ENCODE data around the gene MINDY3. TPM values are rescaled to one million over a fixed set of nuclear protein-coding genes. Genes with fewer than 3 reads are reported as not detected.

The MINDY3 gene
- total RNA-seq, 1 experiment from 2014 or later = 11.3 TPM

DNA sequence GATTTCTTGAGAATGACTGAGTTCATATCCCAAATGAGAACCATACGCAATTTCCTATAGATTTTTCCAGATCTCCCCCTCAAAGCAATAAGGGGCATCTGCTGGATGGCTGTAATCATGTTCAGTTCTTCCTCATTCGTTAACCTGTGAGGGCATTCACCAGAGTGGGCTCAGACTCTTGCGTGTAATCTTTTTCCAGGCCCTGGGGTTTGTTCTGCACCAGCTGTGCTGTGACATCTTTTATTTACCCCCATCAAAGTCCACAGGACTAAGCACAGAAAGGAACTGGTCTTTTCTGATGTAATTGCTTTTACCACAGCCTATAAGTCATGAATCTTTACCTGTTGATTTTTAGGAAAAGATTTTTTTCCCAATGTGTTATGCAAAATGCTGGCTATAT is 112.7 kb downstream of the MINDY3 start (continued):
- TF ChIP-seq, protein P1, sequence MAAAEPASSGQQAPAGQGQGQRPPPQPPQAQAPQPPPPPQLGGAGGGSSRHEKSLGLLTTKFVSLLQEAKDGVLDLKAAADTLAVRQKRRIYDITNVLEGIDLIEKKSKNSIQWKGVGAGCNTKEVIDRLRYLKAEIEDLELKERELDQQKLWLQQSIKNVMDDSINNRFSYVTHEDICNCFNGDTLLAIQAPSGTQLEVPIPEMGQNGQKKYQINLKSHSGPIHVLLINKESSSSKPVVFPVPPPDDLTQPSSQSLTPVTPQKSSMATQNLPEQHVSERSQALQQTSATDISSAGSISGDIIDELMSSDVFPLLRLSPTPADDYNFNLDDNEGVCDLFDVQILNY (CRISPR knock-in tag; IDR thresholded peaks at IDR 0.05) = no peak
- TF ChIP-seq ZNF263 (CRISPR knock-in tag; IDR thresholded peaks at IDR 0.05; ENCODE audit: low read depth) (no peak), SMAD4 (CRISPR knock-in tag; IDR thresholded peaks at IDR 0.05) (no peak), MYBL2 (CRISPR knock-in tag; IDR thresholded peaks at IDR 0.05) (no peak), FOXJ3 (CRISPR knock-in tag; IDR thresholded peaks at IDR 0.05; ENCODE audit: borderline replicate concordance) (no peak), ZNF416 (CRISPR knock-in tag; IDR thresholded peaks at IDR 0.05) (no peak)
- TF ChIP-seq, protein P2, sequence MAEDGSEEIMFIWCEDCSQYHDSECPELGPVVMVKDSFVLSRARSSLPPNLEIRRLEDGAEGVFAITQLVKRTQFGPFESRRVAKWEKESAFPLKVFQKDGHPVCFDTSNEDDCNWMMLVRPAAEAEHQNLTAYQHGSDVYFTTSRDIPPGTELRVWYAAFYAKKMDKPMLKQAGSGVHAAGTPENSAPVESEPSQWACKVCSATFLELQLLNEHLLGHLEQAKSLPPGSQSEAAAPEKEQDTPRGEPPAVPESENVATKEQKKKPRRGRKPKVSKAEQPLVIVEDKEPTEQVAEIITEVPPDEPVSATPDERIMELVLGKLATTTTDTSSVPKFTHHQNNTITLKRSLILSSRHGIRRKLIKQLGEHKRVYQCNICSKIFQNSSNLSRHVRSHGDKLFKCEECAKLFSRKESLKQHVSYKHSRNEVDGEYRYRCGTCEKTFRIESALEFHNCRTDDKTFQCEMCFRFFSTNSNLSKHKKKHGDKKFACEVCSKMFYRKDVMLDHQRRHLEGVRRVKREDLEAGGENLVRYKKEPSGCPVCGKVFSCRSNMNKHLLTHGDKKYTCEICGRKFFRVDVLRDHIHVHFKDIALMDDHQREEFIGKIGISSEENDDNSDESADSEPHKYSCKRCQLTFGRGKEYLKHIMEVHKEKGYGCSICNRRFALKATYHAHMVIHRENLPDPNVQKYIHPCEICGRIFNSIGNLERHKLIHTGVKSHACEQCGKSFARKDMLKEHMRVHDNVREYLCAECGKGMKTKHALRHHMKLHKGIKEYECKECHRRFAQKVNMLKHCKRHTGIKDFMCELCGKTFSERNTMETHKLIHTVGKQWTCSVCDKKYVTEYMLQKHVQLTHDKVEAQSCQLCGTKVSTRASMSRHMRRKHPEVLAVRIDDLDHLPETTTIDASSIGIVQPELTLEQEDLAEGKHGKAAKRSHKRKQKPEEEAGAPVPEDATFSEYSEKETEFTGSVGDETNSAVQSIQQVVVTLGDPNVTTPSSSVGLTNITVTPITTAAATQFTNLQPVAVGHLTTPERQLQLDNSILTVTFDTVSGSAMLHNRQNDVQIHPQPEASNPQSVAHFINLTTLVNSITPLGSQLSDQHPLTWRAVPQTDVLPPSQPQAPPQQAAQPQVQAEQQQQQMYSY (CRISPR knock-in tag; IDR thresholded peaks at IDR 0.05) = no peak
- TF ChIP-seq, protein P3, sequence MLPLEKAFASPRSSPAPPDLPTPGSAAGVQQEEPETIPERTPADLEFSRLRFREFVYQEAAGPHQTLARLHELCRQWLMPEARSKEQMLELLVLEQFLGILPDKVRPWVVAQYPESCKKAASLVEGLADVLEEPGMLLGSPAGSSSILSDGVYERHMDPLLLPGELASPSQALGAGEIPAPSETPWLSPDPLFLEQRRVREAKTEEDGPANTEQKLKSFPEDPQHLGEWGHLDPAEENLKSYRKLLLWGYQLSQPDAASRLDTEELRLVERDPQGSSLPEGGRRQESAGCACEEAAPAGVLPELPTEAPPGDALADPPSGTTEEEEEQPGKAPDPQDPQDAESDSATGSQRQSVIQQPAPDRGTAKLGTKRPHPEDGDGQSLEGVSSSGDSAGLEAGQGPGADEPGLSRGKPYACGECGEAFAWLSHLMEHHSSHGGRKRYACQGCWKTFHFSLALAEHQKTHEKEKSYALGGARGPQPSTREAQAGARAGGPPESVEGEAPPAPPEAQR (CRISPR knock-in tag; IDR thresholded peaks at IDR 0.05) = no peak

DNA sequence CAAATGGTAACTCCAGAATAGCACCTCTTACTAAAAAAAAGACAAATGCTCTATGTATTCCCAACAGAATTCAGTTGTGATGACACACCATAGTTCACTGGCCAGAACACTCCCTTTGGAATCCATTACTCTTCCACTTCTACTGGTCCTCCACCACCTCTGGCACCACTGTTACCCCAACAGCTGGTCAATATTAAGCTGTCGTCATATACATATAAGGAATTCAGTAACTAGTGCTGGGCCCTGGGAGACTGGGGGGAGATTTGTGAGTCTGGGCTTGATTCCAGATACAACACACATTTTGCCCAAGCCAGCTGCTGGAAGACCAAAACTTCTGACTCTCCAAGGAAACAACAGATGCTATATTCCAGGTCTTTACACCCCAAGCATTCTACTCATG is 114.6 kb downstream of the MINDY3 start:
- Mint-ChIP-seq H3K27me3 (ENCODE audit: low read depth) (no peaks in the 10 kb centered on the region), H3K27ac (no peak overlapping the region), H3K36me3 (no peaks in the 10 kb centered on the region), H3K4me1 (no peaks in the 10 kb centered on the region), H3K4me3 (no peak overlapping the region), H3K9me3 (no peaks in the 10 kb centered on the region)
- ChIA-PET POLR2A (no interaction called here), CTCF (interaction anchor here (1.2 kb wide), 1 partner anchor 25 kb away, joined by 6 read pairs; the partner anchor contains the start of gene ITGA8)
- DNase-seq (ENCODE audit: low spot score) = no peak
- ATAC-seq = no peak
- no peak for TF ChIP-seq PRRX2 (CRISPR knock-in tag; IDR thresholded peaks at IDR 0.05)
- TF ChIP-seq, protein P4, sequence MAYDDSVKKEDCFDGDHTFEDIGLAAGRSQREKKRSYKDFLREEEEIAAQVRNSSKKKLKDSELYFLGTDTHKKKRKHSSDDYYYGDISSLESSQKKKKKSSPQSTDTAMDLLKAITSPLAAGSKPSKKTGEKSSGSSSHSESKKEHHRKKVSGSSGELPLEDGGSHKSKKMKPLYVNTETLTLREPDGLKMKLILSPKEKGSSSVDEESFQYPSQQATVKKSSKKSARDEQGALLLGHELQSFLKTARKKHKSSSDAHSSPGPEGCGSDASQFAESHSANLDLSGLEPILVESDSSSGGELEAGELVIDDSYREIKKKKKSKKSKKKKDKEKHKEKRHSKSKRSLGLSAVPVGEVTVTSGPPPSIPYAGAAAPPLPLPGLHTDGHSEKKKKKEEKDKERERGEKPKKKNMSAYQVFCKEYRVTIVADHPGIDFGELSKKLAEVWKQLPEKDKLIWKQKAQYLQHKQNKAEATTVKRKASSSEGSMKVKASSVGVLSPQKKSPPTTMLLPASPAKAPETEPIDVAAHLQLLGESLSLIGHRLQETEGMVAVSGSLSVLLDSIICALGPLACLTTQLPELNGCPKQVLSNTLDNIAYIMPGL (CRISPR knock-in tag; IDR thresholded peaks at IDR 0.05) = no peak
- TF ChIP-seq, protein P5, sequence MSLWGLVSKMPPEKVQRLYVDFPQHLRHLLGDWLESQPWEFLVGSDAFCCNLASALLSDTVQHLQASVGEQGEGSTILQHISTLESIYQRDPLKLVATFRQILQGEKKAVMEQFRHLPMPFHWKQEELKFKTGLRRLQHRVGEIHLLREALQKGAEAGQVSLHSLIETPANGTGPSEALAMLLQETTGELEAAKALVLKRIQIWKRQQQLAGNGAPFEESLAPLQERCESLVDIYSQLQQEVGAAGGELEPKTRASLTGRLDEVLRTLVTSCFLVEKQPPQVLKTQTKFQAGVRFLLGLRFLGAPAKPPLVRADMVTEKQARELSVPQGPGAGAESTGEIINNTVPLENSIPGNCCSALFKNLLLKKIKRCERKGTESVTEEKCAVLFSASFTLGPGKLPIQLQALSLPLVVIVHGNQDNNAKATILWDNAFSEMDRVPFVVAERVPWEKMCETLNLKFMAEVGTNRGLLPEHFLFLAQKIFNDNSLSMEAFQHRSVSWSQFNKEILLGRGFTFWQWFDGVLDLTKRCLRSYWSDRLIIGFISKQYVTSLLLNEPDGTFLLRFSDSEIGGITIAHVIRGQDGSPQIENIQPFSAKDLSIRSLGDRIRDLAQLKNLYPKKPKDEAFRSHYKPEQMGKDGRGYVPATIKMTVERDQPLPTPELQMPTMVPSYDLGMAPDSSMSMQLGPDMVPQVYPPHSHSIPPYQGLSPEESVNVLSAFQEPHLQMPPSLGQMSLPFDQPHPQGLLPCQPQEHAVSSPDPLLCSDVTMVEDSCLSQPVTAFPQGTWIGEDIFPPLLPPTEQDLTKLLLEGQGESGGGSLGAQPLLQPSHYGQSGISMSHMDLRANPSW (CRISPR knock-in tag; conservative IDR thresholded peaks at IDR 0.05; ENCODE audit: low read depth) = no peak
- TF ChIP-seq KAT7 (CRISPR knock-in tag; IDR thresholded peaks at IDR 0.05; ENCODE audit: borderline replicate concordance) = no peak
- no peak for TF ChIP-seq HMGA2 (CRISPR knock-in tag; IDR thresholded peaks at IDR 0.05)
- no peak for TF ChIP-seq SMAD3 (CRISPR knock-in tag; IDR thresholded peaks at IDR 0.05; ENCODE audit: borderline replicate concordance)
- no peak for TF ChIP-seq TP53 (CRISPR knock-in tag; IDR thresholded peaks at IDR 0.05)
- TF ChIP-seq ZNF219 (CRISPR knock-in tag; IDR thresholded peaks at IDR 0.05; ENCODE audit: borderline replicate concordance) = no peak

Data from WTC11 (cell line).